Immature natural killer cell (primary cell): ENCODE measurements around the gene RAD51. TPM values are rescaled to one million over a fixed set of nuclear protein-coding genes. Genes with fewer than 3 reads are reported as not detected.
A peak's percentile ranks its signal among the peaks of the same experiment; 100 is the strongest.
"Not testable (repeated sequence)": the region's sequence is repeated elsewhere in the genome, so short reads cannot be mapped to it uniquely, and the experiment has no call there.

Source experiments
- DNase-seq, 3 donors: peaks; one replicate each; pipeline ENCODE4 v3.0.0; 2022; ENCODE audit warnings: mixed read lengths in 1 of 3
- H3K27ac Mint-ChIP-seq, 6 donors: one replicate each; pipeline ENCODE4 v1.8.0; 2020; ENCODE audit warnings: mixed read lengths in 6 of 6, mild to moderate bottlenecking in 5 of 6, inconsistent platforms in 4 of 6, moderate library complexity in 3 of 6
- H3K27me3 Mint-ChIP-seq, 3 donors: one replicate each; pipeline ENCODE4 v1.8.0; 2020 to 2021; ENCODE audit warnings: low read depth in 3 of 3, mild to moderate bottlenecking in 3 of 3, mixed read lengths in 3 of 3, moderate library complexity in 3 of 3, inconsistent platforms in 1 of 3
- H3K36me3 Mint-ChIP-seq, 3 donors: one replicate each; pipeline ENCODE4 v1.8.0; 2020; ENCODE audit warnings: mixed read lengths in 3 of 3, inconsistent platforms in 2 of 3, mild to moderate bottlenecking in 2 of 3
- H3K4me1 Mint-ChIP-seq, 2 donors: one replicate each; pipeline ENCODE4 v1.8.0; 2020; ENCODE audit warnings: inconsistent platforms in 2 of 2, mild to moderate bottlenecking in 2 of 2, mixed read lengths in 2 of 2, moderate library complexity in 1 of 2
- H3K4me3 Mint-ChIP-seq, 5 donors: one replicate each; pipeline ENCODE4 v1.8.0; 2020; ENCODE audit warnings: mild to moderate bottlenecking in 5 of 5, mixed read lengths in 5 of 5, inconsistent platforms in 3 of 5, moderate library complexity in 3 of 5
- H3K9me3 Mint-ChIP-seq, 6 donors: one replicate each; pipeline ENCODE4 v1.8.0; 2020; ENCODE audit warnings: mild to moderate bottlenecking in 6 of 6, mixed read lengths in 6 of 6, inconsistent platforms in 4 of 6, moderate library complexity in 3 of 6
- polyA plus RNA-seq, 3 donors: library from polyadenylated mRNA; unstranded; fragments of 300-500 nt; fragmentation: Illumina TruSeq; gene quantifications; one replicate each; pipeline ENCODE4 v1.2.3, GENCODE V29; 2021

Gene RAD51
- polyA plus RNA-seq, result 1 to 10 TPM; 2.6 to 7.5 (median 4.7) TPM

- Mint-ChIP-seq H3K27ac (peak within 1 kb of the TSS; percentile 94 to 98 (median 97)), H3K9me3 (no peaks in the 10 kb centered on the region), H3K4me3 (peak within 1 kb of the TSS; percentile 94 to 100 (median 99)), H3K27me3 (peaks cover 6 to 9% (median 8%) of the 10 kb centered on the region in 3 donors), H3K36me3 (peaks cover 0 to 4% (median 3%) of the 10 kb centered on the region in 3 donors), H3K4me1 (peaks cover 29% of the 10 kb centered on the region in 2 donors)
- DNase-seq, result peak; percentile 89 to 91 (median 90)
Observed at GRCh38 chr15:40694688-40695468, at the start of gene RAD51. TSS of gene RAD51 (plus strand) at chr15:40695174. CDS start at chr15:40698759, 3,585 bp downstream.

GRCh38 chr15:40647523-40647922 lies 47.5 kb upstream of the RAD51 start:
- Mint-ChIP-seq H3K27ac (peak overlapping the region in 1 of 6 donors; percentile 32), H3K36me3 (no peaks in the 10 kb centered on the region), H3K4me1 (no peaks in the 10 kb centered on the region), H3K4me3 (no peak overlapping the region), H3K27me3 (no peaks in the 10 kb centered on the region), H3K9me3 (no peaks in the 10 kb centered on the region)
- DNase-seq, result no peak

DNA sequence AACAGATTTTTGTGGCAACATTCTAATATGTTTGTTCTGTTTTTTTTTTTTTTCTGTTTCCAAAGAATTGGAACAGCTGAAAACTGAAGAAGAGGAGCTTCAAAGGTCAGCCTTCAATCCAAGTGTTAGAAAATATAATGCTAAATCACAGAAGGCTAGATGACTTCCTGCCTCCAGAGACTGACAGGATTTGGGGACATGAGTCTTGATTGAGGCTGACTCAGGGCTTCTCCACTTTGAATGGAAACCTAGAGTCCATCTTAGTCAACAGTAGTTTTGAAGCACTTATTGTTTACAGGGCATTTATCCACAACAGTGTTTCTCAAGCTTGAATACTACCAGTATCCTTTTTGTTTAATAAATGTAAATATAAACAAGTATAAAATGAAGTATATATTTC lies 44.5 kb upstream of the RAD51 start:
- Mint-ChIP-seq H3K4me1 (no peaks in the 10 kb centered on the region), H3K27ac (peak overlapping the region in 1 of 6 donors; percentile 55), H3K4me3 (no peak overlapping the region), H3K9me3 (no peaks in the 10 kb centered on the region), H3K27me3 (peaks cover 0 to 1% (median 0%) of the 10 kb centered on the region in 3 donors), H3K36me3 (no peaks in the 10 kb centered on the region)
- DNase-seq, result no peak

DNA sequence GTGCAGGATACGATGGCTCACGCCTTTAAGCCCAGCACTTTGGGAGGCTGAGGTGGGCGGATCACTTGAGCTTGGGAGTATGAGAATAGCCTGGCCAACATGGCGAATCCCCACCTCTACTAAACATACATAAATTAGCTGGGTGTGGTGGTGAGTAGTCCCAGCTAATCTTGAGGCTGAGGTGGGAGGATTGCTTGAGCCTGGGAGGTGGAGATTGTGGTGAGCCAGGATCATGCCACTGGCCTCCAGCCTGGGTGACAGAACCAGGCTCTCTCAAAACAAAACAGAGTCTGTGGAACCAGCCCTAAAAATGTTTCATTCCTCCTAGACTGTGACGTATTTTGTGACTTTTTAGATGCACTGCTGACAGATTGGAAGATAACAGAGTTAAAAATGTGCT lies 34.3 kb upstream of the RAD51 start:
- Mint-ChIP-seq H3K27me3 (peaks cover 0 to 2% (median 0%) of the 10 kb centered on the region in 3 donors), H3K27ac (no peak overlapping the region), H3K4me3 (no peak overlapping the region), H3K4me1 (no peaks in the 10 kb centered on the region), H3K36me3 (peaks cover 0 to 6% (median 0%) of the 10 kb centered on the region in 3 donors), H3K9me3 (no peaks in the 10 kb centered on the region)
- DNase-seq, result no peak

- Mint-ChIP-seq H3K27me3 (no peaks in the 10 kb centered on the region), H3K27ac (no peak overlapping the region), H3K4me3 (no peak overlapping the region), H3K36me3 (no peaks in the 10 kb centered on the region), H3K9me3 (no peaks in the 10 kb centered on the region), H3K4me1 (no peaks in the 10 kb centered on the region)
- DNase-seq, result no peak
Observed at GRCh38 chr15:40664909-40665308, 30.1 kb upstream of the RAD51 start.

DNA sequence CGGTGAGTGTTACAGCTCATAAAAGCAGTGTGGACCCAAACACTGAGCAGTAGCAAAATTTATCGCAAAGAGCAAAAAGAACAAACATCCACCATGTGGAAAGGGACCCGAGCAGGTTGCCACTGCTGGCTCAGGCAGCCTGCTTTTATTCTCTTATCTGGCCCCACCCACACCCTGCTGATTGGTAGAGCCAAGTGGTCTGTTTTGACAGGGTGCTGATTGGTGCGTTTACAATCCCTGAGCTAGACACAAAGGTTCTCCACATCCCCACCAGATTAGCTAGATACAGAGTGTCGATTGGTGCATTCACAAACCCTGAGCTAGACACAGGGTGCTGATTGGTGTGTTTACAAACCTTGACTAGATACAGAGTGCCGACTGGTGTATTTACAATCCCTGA lies 18.7 kb upstream of the RAD51 start:
- not testable (repeated sequence) for H3K27ac Mint-ChIP-seq

GRCh38 chr15:40676906-40677305 lies 18.1 kb upstream of the RAD51 start:
- not testable (repeated sequence) for H3K4me3 Mint-ChIP-seq, H3K36me3 Mint-ChIP-seq, H3K4me1 Mint-ChIP-seq, DNase-seq, H3K9me3 Mint-ChIP-seq, H3K27ac Mint-ChIP-seq, H3K27me3 Mint-ChIP-seq

More for the DNA sequence above, 18.7 kb upstream of the RAD51 start:
- not testable (repeated sequence) for H3K27me3 Mint-ChIP-seq, H3K4me1 Mint-ChIP-seq, H3K4me3 Mint-ChIP-seq, H3K9me3 Mint-ChIP-seq, DNase-seq, H3K36me3 Mint-ChIP-seq

DNA sequence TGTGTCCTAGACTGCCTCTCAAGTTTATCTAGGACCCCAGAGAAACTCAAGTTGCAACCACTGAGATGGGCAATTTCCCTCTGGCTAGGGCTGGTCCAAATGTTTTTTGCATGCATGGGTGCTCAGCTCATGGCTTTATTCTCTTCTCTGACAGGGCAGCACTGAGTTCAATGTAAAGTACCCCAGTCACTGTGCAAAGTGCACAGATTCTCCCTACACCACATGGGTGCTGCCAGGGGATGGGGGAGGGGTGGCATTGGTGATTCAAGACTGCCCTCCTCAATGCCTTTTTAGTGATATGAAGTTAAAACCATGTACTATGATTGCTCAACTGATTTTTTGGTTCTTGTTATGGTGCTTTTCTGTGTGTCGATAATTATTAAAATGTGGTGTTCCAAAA lies 14.8 kb upstream of the RAD51 start:
- DNase-seq, result no peak

DNA sequence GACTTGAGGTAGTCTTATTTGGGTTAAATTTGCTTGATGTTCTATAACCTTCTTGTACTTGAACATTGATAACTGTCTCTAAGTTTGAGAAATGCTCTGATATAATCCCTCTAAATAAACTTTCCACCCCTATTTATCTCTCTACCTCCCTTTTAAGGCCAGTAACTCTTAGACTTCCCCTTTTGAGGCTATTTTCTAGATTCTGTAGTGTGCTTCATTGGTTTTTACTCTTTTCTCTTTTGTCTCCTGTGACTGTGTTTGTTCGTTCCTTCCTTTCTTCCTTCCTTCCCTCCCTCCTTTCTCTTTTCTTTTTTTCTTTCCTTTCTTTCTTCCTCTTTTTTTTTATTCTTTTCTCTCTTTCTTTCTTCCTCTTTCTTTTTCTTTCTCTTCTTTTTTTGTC lies 14.0 kb upstream of the RAD51 start:
- DNase-seq, H3K27ac Mint-ChIP-seq, H3K36me3 Mint-ChIP-seq, H3K4me3 Mint-ChIP-seq, H3K9me3 Mint-ChIP-seq, H3K4me1 Mint-ChIP-seq, H3K27me3 Mint-ChIP-seq: not testable (repeated sequence)

More for the DNA sequence above, 14.8 kb upstream of the RAD51 start:
- Mint-ChIP-seq H3K36me3 (no peaks in the 10 kb centered on the region), H3K27me3 (no peaks in the 10 kb centered on the region), H3K4me3 (no peak overlapping the region), H3K27ac (no peak overlapping the region), H3K4me1 (peaks cover 4 to 7% of the 10 kb centered on the region in 2 donors), H3K9me3 (no peaks in the 10 kb centered on the region)

DNA sequence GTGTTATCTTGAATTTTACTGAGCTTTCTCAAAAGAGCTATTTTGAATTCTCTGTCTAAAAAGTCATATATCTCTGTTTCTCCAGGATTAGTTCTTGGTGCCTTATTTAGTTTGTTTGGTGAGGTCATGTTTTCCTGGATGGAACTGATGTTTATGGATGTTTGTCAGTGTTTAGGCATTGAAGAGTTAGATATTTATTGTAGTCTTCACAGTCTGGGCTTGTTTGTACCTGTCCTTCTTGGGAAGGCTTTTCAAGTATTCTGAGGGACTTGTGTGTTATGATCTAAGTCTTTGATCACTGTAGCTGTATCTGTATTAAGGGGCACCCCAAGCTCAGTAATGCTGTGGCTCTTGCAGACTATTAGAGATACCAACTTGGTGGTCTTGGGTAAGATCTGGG lies 10.6 kb upstream of the RAD51 start:
- no peaks in the 10 kb centered on the region for H3K9me3 Mint-ChIP-seq
- no peaks in the 10 kb centered on the region for H3K4me1 Mint-ChIP-seq
- H3K27ac Mint-ChIP-seq, result no peak overlapping the region
- DNase-seq, result no peak
- no peaks in the 10 kb centered on the region for H3K36me3 Mint-ChIP-seq
- H3K27me3 Mint-ChIP-seq, result no peaks in the 10 kb centered on the region
- no peak overlapping the region for H3K4me3 Mint-ChIP-seq

DNA sequence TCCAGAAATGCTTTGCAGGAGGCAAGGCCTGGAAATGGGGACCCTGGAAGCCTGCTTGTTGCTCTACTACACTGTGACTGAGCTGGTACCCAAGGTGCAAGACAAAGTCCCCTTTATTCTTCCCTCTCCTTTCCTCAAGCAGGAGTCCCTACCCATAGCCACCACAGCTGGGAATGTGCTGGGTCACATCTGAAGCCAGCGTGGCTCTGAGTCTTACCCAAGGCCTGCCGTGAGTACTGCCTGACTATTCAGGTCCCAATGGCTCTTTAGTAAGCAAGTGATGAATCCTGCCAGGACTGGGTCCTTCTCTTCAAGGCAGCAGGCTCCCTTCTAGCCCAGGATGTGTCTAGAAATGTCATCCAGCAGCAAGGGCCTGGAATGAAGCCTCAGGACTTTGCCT lies 9.6 kb upstream of the RAD51 start:
- Mint-ChIP-seq H3K36me3 (peaks cover 0 to 3% (median 0%) of the 10 kb centered on the region in 3 donors), H3K4me3 (no peak overlapping the region), H3K4me1 (no peaks in the 10 kb centered on the region), H3K27me3 (no peaks in the 10 kb centered on the region), H3K27ac (peak overlapping the region in 3 of 6 donors; percentile 20 to 27 (median 26)), H3K9me3 (no peaks in the 10 kb centered on the region)
- no peak for DNase-seq

DNA sequence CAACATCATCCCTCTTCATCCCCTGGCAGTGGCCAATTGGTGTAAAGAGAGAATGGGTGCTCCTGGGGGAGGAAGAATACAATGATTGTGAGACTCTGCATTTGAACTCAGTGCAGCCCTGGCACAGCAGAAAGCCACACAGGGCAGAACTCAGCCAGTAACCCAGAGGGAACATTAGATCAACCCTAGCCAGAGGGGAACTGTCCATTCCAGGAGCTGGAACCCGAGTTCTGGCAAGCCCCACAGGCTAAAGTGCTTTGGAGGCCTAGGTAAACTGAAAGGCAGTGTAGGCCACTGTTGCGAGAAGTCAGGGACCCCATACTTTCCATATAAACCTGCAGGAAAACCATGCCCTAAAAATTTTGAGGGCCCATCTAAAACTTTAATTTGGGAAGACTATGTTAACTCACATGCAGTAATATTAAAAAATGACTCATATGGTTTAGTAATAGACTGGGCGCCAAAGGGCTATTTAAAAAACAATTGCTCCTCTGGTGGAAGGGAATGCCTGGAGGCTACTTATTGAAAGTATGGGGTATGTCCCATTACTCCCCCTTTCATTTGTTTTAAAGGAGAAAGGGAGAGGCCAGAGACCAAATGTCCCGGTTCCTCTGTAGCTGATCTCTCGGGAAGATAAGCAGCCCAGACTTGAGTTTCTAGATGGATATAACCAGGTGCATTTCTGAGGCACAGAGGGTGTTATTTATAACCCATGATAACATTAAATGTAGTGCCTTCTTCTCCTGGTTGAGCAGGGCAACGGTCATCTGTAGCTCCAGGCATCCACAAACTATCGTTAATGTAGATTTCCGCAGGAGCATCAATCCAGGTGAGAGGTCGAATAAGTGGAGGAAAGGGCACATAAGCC lies 5.8 kb upstream of the RAD51 start:
- no peaks in the 10 kb centered on the region for H3K9me3 Mint-ChIP-seq
- peaks cover 7 to 14% of the 10 kb centered on the region in 2 donors for H3K4me1 Mint-ChIP-seq
- H3K36me3 Mint-ChIP-seq, result peaks cover 0 to 7% (median 0%) of the 10 kb centered on the region in 3 donors
- no peak overlapping the region for H3K27ac Mint-ChIP-seq
- H3K4me3 Mint-ChIP-seq, result no peak overlapping the region
- peaks cover 0 to 1% (median 0%) of the 10 kb centered on the region in 3 donors for H3K27me3 Mint-ChIP-seq
- DNase-seq, result no peak

DNA sequence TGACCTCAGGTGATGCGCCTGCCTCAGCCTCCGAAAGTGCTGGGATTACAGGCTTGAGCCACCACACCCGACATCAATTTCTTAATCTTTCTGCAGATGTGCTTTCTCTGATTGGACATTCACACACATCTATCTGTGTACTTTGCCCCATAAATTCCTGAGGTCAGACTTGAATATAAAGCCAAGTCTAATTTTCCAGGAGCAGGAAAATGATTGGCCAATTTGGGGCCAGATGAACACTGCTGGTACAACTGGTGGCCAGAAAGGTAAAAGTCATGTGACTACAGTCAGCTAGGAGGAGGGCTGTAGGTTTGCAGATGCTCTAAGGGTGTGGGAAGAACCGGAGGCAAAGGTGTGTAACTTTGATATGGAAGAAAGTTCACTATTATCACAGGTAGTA lies 3.2 kb upstream of the RAD51 start:
- DNase-seq, result no peak
- Mint-ChIP-seq H3K4me3 (no peak overlapping the region), H3K27ac (no peak overlapping the region), H3K9me3 (no peaks in the 10 kb centered on the region), H3K4me1 (peaks cover 26 to 29% of the 10 kb centered on the region in 2 donors), H3K36me3 (peaks cover 0 to 7% (median 3%) of the 10 kb centered on the region in 3 donors), H3K27me3 (peaks cover 6 to 9% (median 6%) of the 10 kb centered on the region in 3 donors)
